GM12891 (cell line): ENCODE results near the gene PLG.
"Not testable (repeated sequence)": the region's sequence is repeated elsewhere in the genome, so short reads cannot be mapped to it uniquely, and the experiment has no call there.

Experiments used
- POLR2A ChIP-seq: IDR thresholded peaks from 2 replicates; pipeline ENCODE4 v1.6.1; 2011; ENCODE audit warnings: low read depth, low read length, control low read depth
- POLR2AphosphoS5 ChIP-seq: IDR thresholded peaks from 2 replicates; pipeline ENCODE4 v1.6.1; 2011; ENCODE audit warnings: low read depth, low read length, control low read depth

- not testable (repeated sequence) for TF ChIP-seq POLR2A, POLR2AphosphoS5
These were observed 25.6 kb upstream of the PLG start for GRCh38 chr6:160676418-160676817.
